Measurements from ENCODE around the gene DMD.

The DMD gene

DNA sequence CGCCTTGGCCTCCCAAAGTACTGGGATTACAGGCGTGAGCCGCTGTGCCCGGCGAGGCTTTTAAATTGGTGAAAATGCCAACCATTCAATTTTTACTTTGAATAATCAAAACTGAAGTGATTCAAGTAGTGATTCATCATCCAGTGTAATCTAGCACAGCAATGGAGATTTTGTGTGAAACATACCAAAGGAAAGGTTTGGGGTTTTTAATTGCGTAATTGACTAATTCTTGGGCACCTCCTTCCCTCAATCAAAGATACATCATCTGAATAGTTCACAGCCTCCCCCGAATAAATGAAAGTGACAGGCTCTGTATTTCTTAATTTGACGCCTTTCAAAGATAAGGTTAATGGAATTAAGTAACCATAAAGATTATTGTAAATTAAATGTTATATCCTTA is 69.0 kb downstream of the DMD start:
- DNase-seq (ENCODE audit: low spot score) = no peak
- TF ChIP-seq, protein P1, sequence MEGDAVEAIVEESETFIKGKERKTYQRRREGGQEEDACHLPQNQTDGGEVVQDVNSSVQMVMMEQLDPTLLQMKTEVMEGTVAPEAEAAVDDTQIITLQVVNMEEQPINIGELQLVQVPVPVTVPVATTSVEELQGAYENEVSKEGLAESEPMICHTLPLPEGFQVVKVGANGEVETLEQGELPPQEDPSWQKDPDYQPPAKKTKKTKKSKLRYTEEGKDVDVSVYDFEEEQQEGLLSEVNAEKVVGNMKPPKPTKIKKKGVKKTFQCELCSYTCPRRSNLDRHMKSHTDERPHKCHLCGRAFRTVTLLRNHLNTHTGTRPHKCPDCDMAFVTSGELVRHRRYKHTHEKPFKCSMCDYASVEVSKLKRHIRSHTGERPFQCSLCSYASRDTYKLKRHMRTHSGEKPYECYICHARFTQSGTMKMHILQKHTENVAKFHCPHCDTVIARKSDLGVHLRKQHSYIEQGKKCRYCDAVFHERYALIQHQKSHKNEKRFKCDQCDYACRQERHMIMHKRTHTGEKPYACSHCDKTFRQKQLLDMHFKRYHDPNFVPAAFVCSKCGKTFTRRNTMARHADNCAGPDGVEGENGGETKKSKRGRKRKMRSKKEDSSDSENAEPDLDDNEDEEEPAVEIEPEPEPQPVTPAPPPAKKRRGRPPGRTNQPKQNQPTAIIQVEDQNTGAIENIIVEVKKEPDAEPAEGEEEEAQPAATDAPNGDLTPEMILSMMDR (IDR thresholded peaks at IDR 0.05; ENCODE audit: borderline replicate concordance, control extremely low read depth, extremely low read depth, insufficient read depth, missing control alignments) = no peak
- in situ Hi-C loops (cut with MboI; ENCODE audit: low sequenced_read_pairs, unreplicated experiment) = no loop called here

DNA sequence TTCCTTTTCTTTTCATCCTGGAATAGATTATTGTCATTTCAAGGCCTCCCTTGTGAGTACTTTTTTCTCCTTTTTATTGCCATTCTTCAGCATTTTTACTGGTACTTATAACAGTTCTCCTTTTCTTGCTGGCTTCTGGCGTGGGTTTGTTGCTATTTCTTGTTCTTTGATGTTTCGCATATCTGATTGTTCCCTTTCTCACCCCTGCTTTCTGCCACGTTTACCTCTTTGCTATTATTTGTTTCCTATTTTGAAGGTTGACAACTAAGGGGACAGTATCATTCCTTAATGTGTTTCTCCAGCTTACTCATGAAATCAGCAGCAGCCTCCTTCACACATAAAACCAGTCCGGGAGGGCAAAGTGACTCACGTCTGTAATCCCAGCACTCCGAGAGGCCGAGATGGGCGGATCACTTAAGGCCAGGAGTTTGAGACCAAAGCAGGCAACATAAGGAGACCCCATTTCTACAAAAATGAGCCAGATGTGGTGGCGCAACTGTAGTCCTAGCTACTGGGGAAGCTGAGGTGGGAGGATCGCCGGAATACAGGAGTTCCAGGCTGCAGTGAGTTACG is 72.6 kb downstream of the DMD start:
- in situ Hi-C loops (cut with MboI; ENCODE audit: low sequenced_read_pairs, unreplicated experiment) = no loop called here
- TF ChIP-seq, protein P1 (IDR thresholded peaks at IDR 0.05; ENCODE audit: borderline replicate concordance, control extremely low read depth, extremely low read depth, insufficient read depth, missing control alignments) = no peak
- DNase-seq (ENCODE audit: low spot score) = no peak

DNA sequence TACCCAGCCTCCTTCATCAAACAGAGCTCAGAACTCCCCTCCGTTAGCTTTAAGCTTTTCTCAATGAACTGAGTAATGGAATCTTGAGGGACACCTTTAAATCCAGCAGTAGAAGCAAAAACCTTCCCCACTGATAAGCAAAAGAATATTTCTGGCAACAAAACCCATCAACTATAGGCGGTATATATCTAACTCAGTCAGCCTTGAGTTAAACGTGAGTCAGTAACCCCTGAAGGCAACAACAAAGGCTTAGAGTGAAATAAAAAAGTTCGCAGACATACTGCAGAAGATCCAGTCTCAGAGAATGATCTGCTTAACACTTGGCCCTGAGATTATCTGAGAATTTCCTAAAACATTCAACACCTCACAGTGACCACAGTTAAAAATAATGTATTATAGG is 77.2 kb downstream of the DMD start:
- TF ChIP-seq, protein P1 (IDR thresholded peaks at IDR 0.05; ENCODE audit: borderline replicate concordance, control extremely low read depth, extremely low read depth, insufficient read depth, missing control alignments) = no peak
- no peak for DNase-seq (ENCODE audit: low spot score)
- in situ Hi-C loops (cut with MboI; ENCODE audit: low sequenced_read_pairs, unreplicated experiment) = no loop called here

DNA sequence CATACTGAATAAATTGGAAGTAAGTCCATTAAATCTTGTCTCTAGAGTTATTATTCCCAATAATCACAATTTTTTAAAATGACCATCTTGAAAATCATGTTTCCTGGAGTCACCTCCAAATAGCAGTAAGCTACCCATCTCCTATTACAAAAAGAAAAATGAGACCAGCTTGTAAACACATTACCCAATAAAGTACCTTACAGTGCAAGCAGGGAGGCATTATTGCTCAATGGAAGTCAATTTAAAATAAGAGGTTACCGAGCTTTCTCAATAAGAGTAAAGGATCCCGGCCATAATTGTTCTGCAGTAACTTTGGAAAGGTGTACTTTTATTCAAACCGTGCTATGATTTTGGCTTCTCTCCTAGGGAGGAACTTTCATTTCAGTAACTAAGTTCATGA is 78.0 kb downstream of the DMD start:
- TF ChIP-seq, protein P1 (IDR thresholded peaks at IDR 0.05; ENCODE audit: borderline replicate concordance, control extremely low read depth, extremely low read depth, insufficient read depth, missing control alignments) = no peak

DNA sequence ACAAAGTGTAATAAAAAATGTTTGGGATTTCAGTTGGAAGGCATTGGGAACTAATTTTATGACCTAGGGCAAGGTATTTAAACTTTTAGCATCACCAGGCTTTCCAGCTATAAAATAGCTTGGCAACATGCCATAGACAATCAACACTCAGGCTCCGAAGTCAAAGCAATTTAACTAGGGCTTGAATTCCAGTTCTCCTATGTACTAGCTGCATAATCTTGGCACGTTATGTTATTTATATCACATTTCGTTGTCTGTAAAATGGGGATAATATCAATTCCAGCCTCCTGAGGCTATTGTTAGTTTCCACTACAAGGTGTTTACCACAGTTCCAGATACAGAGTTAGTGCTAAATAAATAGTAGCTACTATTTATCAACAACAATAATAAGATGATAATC is 78.8 kb downstream of the DMD start:
- no peak for DNase-seq (ENCODE audit: low spot score)
- TF ChIP-seq, protein P1 (IDR thresholded peaks at IDR 0.05; ENCODE audit: borderline replicate concordance, control extremely low read depth, extremely low read depth, insufficient read depth, missing control alignments) = no peak
- in situ Hi-C loops (cut with MboI; ENCODE audit: low sequenced_read_pairs, unreplicated experiment) = no loop called here

More for the DNA sequence above, 78.0 kb downstream of the DMD start:
- no peak for DNase-seq (ENCODE audit: low spot score)
- in situ Hi-C loops (cut with MboI; ENCODE audit: low sequenced_read_pairs, unreplicated experiment) = no loop called here

DNA sequence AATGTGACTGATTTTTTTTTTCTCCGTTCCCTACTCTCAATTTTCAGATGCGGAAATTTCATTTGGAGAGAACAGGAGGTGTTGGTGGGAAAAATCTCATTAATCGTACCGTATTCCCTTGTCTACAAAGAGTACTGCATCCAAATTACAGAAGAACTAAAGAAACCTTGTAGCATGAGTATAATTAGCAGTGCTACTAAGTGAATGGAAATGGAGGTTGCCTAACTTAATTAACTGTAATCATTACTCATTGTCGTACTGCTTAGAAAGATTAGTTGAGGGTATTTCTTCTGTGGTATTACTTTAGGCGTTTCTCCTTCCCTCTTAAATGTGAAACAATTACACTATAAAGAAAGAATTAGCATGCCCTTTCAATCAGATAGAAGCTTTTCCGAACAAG is 81.7 kb downstream of the DMD start:
- TF ChIP-seq, protein P1 (IDR thresholded peaks at IDR 0.05; ENCODE audit: borderline replicate concordance, control extremely low read depth, extremely low read depth, insufficient read depth, missing control alignments) = no peak
- DNase-seq (ENCODE audit: low spot score) = no peak
- in situ Hi-C loops (cut with MboI; ENCODE audit: low sequenced_read_pairs, unreplicated experiment) = no loop called here

Measured in GM13976 (cell line).